Lower leg skin (tissue), 3 donors: ENCODE measurements around the gene AXL.

Experiments used
- POLR2A ChIP-seq, 2 donors: fragments of 450-650 bp; IDR thresholded peaks; one replicate each; pipeline ENCODE4 v1.6.1; 2016 to 2017; ENCODE audit warnings: antibody characterized with exemption in 2 of 2, mild to moderate bottlenecking in 1 of 2, moderate library complexity in 1 of 2
- TF ChIP-seq, protein P1 (sequence below), 3 donors: fragments of 450-650 bp; IDR thresholded peaks; one replicate each; pipeline ENCODE4 v1.5.1; 2016; ENCODE audit warnings: antibody characterized with exemption in 3 of 3, mild to moderate bottlenecking in 3 of 3, moderate library complexity in 2 of 3

DNA sequence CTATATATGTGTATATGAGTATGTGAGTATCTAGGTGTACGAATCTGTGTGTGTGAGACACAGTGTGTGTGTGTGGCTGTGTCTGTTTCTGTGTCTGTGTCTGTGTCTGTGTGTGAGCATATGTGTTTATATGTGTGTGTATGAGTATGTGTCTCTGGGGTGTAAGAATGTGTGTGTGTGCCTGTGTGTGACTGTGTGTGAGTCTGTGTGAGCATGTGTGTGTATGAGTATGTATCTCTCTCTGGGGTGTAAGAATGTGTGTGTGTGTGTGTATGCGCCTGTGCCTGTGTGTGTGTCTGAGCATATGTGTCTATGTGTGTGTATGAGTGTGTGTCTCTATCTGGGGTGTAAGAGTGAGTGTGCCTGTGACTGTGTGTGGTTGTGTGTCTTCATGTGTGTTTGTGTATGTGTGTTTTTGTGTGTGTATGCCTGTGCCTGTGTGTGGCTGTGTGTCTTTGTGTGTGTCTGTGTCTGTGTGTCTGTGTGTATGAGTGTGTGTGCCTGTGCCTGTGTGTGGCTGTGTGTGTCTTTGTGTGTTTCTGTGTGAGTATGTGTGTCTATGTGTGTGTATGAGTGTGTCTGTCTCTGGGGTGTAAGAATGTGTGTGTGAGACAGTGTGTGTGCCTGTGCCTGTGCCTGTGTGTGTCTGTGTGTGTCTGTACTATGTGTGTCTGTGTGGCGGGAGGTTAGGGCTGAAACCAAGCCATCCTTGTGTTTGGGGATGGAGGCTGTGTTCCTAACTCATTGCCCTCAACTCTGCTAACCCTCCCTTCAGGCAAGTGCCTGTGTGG lies 11.2 kb downstream of the AXL start:
- TF ChIP-seq, protein P1, sequence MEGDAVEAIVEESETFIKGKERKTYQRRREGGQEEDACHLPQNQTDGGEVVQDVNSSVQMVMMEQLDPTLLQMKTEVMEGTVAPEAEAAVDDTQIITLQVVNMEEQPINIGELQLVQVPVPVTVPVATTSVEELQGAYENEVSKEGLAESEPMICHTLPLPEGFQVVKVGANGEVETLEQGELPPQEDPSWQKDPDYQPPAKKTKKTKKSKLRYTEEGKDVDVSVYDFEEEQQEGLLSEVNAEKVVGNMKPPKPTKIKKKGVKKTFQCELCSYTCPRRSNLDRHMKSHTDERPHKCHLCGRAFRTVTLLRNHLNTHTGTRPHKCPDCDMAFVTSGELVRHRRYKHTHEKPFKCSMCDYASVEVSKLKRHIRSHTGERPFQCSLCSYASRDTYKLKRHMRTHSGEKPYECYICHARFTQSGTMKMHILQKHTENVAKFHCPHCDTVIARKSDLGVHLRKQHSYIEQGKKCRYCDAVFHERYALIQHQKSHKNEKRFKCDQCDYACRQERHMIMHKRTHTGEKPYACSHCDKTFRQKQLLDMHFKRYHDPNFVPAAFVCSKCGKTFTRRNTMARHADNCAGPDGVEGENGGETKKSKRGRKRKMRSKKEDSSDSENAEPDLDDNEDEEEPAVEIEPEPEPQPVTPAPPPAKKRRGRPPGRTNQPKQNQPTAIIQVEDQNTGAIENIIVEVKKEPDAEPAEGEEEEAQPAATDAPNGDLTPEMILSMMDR (IDR thresholded peaks at IDR 0.05), result no peak
- TF ChIP-seq POLR2A (IDR thresholded peaks at IDR 0.05), result no peak
